Measurements from ENCODE around the gene LAMC3. TPM values are rescaled to one million over a fixed set of nuclear protein-coding genes. Genes with fewer than 3 reads are reported as not detected.

Gene LAMC3
- total RNA-seq, 1 donor from 2014 or later: 0.05 TPM

DNA sequence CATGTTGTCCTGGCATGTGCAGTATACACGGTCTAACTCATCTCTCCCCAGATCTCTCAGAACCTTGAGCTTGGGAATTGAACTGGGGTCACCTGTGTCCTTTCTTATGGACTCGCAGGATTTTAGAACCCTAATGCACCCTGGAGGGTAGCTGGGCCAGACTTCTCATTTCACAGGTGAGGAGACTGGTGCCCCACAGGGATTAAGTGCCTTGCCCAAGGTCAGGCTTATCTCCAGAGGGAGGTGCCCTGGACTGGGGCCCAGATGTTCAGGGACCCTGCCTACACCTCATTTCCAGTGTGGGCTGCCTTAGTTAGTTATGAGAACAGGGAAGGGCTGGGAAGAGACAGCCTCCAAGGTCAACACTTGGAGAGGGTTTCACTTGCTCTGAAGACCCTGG, 112.4 kb downstream of the LAMC3 start:
- Mint-ChIP-seq H3K4me1 (ENCODE audit: low read depth) (peaks cover 14% of the 10 kb centered on the region), H3K4me3 (no peak overlapping the region), H3K27ac (no peak overlapping the region), H3K9me3 (no peaks in the 10 kb centered on the region), H3K36me3 (ENCODE audit: low read depth) (no peaks in the 10 kb centered on the region), H3K27me3 (ENCODE audit: insufficient read depth) (peaks cover 3% of the 10 kb centered on the region)
- intact Hi-C loops (cut with micrococcal nuclease): loop anchor here (10.0 kb wide), 2 partner anchors 547 to 623 kb away; partner anchors contain the start of genes FUBP3 and RAPGEF1
- DNase-seq (ENCODE audit: low spot score): no peak

DNA sequence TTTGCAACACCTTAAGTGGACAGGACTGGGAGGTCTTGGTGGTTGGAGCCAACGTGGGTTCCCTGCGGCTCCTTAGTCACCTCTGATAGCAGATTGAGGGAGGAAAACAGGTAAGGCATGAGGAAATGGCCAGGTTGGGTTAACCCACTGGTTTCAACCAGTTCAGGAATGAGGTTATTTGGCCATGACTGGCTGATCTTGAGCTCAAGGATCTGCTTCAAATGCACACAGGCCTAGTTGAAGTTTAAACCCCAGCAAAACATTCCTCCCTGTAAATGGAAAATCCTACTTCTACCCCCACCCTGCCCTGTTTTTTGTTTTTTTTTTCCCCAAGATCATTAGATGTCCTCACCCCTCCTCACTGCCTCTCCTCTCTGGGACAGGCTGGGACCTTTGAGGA, 113.2 kb downstream of the LAMC3 start:
- no peak for DNase-seq (ENCODE audit: low spot score)
- Mint-ChIP-seq H3K4me1 (ENCODE audit: low read depth) (peaks cover 19% of the 10 kb centered on the region), H3K36me3 (ENCODE audit: low read depth) (no peaks in the 10 kb centered on the region), H3K27ac (no peak overlapping the region), H3K9me3 (no peaks in the 10 kb centered on the region), H3K4me3 (no peak overlapping the region), H3K27me3 (ENCODE audit: insufficient read depth) (peaks cover 3% of the 10 kb centered on the region)
- intact Hi-C loops (cut with micrococcal nuclease): loop anchor here (10.0 kb wide), 2 partner anchors 547 to 623 kb away; partner anchors contain the start of genes FUBP3 and RAPGEF1

DNA sequence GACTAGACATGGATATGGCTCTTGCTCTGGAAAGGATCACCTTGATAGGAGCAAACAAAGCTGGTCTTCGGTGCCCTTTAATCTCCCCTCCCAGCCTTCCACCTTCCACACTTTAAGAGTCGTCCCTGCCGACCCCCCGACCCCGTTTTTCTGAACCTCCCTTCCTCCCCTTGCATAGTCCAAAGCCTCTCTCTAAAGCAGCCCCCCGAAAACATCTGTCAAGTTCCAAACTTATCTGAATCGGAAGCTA, 116.0 kb downstream of the LAMC3 start:
- peak overlapping the region; percentile 91 for H3K27ac Mint-ChIP-seq
- intact Hi-C loops (cut with micrococcal nuclease): loop anchor here (1.0 to 10.0 kb wide), 13 partner anchors 67 to 1280 kb away; partner anchors contain the start of genes FUBP3, MED27, POMT1 and RAPGEF1
- H3K36me3 Mint-ChIP-seq (ENCODE audit: low read depth): peaks cover 22% of the 10 kb centered on the region
- peak overlapping the region; percentile 91 for H3K4me3 Mint-ChIP-seq
- DNase-seq (ENCODE audit: low spot score): no peak
- H3K9me3 Mint-ChIP-seq: no peaks in the 10 kb centered on the region
- H3K27me3 Mint-ChIP-seq (ENCODE audit: insufficient read depth): no peaks in the 10 kb centered on the region
- H3K4me1 Mint-ChIP-seq (ENCODE audit: low read depth): peaks cover 30% of the 10 kb centered on the region

DNA sequence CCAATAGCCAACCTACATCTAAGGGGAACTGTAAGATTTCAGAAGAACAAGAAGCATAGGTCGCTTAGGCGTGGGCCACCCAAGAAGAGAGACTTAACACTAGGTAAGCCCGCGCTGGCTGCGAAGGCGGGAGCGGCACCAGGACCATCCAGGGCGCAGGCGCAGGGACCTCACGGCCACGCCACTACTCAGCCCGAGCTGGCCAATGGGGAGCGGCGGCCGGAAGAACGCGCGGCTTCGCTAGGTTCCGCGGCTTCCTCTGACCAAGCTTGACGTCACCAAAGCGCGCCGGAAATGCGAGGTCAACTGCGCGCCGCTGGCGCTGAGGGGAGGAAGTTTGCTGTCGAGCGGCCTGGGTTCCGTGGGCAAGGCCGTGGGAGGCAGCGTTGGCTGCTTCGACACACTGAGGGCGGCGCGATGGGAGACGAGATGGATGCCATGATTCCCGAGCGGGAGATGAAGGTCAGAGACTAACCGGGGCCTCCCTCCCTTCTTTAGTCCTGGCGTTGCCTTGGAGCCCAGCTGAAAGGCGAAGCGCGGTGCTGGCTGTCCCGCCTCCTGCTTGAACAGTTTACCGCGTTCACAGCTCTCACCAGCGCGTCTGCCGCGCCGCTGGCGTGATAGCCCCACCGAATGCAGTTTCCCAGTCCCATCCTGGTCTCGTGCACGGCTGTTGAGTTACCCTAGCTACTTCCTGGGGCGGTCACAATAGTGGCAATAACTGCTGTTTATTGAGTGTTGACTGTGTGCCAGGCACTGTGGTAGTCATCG, 116.5 kb downstream of the LAMC3 start, which contains the start of gene NUP214:
NUP214 (plus strand) TSS at position 299 of the 771 bp plus-strand sequence; CDS start at position 418, 119 bp downstream.
- peak; percentile 99 for DNase-seq (ENCODE audit: low spot score)
- Mint-ChIP-seq H3K27me3 (ENCODE audit: insufficient read depth) (no peaks in the 10 kb centered on the region), H3K9me3 (no peaks in the 10 kb centered on the region), H3K4me1 (ENCODE audit: low read depth) (peaks cover 30% of the 10 kb centered on the region), H3K4me3 (peak within 1 kb of the TSS; percentile 91), H3K27ac (peak within 1 kb of the TSS; percentile 91), H3K36me3 (ENCODE audit: low read depth) (peaks cover 23% of the 10 kb centered on the region)
- intact Hi-C loops (cut with micrococcal nuclease): loop anchor here (1.0 to 10.0 kb wide), 13 partner anchors 67 to 1279 kb away; partner anchors contain the start of genes FUBP3, MED27, POMT1 and RAPGEF1

DNA sequence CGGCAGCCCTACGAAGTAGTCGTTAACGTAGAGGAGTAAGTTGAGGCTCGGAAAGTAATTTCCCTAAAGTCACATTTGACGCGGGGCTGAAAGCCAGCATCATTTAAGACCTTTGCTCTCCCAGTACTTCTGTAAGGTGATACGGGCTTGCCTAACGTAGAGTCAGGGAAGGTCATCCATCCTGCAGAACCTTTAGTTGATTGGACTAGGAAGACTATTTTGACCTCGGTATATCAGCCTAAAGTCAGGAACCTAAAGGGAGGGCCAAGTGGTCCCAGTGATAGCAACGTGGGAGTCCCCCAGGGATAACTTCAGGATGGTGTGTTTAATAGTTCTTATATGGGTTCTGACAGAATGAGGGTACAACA, 117.1 kb downstream of the LAMC3 start:
- intact Hi-C loops (cut with micrococcal nuclease): loop anchor here (5.0 to 10.0 kb wide), 5 partner anchors 111 to 951 kb away; partner anchors contain the start of genes FUBP3, MED27 and RAPGEF1
- H3K27me3 Mint-ChIP-seq (ENCODE audit: insufficient read depth): no peaks in the 10 kb centered on the region
- peaks cover 30% of the 10 kb centered on the region for H3K4me1 Mint-ChIP-seq (ENCODE audit: low read depth)
- peaks cover 27% of the 10 kb centered on the region for H3K36me3 Mint-ChIP-seq (ENCODE audit: low read depth)
- H3K27ac Mint-ChIP-seq: peak overlapping the region; percentile 91
- DNase-seq (ENCODE audit: low spot score): no peak
- H3K4me3 Mint-ChIP-seq: peak overlapping the region; percentile 91
- H3K9me3 Mint-ChIP-seq: no peaks in the 10 kb centered on the region

DNA sequence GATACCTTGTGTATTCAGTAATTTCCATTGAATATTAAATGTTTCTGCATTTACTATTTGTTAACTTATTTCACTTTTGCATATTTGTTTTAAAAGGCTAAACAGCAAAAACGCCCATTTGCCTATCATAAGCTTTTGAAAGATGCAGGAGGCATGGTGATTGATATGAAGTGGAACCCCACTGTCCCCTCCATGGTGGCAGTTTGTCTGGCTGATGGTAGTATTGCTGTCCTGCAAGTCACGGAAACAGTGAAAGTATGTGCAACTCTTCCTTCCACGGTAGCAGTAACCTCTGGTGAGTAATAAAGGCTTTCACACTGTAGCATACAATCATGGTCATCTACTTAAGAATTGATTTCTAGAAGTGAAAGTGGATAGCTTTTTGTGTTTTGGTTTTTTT, 120.2 kb downstream of the LAMC3 start:
- peaks cover 30% of the 10 kb centered on the region for H3K4me1 Mint-ChIP-seq (ENCODE audit: low read depth)
- intact Hi-C loops (cut with micrococcal nuclease): loop anchor here (5.0 to 10.0 kb wide), 5 partner anchors 108 to 948 kb away; partner anchors contain the start of genes FUBP3, MED27 and RAPGEF1
- H3K36me3 Mint-ChIP-seq (ENCODE audit: low read depth): peaks cover 46% of the 10 kb centered on the region
- H3K27me3 Mint-ChIP-seq (ENCODE audit: insufficient read depth): no peaks in the 10 kb centered on the region
- no peak overlapping the region for H3K4me3 Mint-ChIP-seq
- no peak for DNase-seq (ENCODE audit: low spot score)
- H3K27ac Mint-ChIP-seq: no peak overlapping the region
- no peaks in the 10 kb centered on the region for H3K9me3 Mint-ChIP-seq

DNA sequence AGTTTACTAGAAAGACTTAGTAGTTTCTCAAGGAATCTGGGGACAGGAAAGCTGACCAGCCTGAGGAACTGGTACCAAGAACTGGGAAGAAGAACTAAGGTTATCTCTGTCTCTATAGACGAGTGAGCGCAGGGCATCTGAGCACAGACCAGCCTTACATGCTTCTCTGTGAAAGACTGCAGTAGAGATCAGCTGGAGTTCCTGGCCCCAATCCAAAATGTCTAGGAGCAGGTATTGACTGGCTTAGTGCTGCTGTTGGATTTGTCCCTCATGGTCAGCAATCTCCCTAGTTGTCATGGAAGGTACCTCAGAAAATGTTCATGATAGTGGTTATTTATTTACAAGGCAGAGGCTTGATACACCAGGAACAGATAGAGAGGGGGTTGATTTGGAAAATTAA, 129.7 kb downstream of the LAMC3 start:
- no peaks in the 10 kb centered on the region for H3K9me3 Mint-ChIP-seq
- no peak overlapping the region for H3K27ac Mint-ChIP-seq
- no peak overlapping the region for H3K4me3 Mint-ChIP-seq
- H3K27me3 Mint-ChIP-seq (ENCODE audit: insufficient read depth): no peaks in the 10 kb centered on the region
- intact Hi-C loops (cut with micrococcal nuclease): no loop called here
- no peak for DNase-seq (ENCODE audit: low spot score)
- peaks cover 2% of the 10 kb centered on the region for H3K4me1 Mint-ChIP-seq (ENCODE audit: low read depth)
- peaks cover 56% of the 10 kb centered on the region for H3K36me3 Mint-ChIP-seq (ENCODE audit: low read depth)

DNA sequence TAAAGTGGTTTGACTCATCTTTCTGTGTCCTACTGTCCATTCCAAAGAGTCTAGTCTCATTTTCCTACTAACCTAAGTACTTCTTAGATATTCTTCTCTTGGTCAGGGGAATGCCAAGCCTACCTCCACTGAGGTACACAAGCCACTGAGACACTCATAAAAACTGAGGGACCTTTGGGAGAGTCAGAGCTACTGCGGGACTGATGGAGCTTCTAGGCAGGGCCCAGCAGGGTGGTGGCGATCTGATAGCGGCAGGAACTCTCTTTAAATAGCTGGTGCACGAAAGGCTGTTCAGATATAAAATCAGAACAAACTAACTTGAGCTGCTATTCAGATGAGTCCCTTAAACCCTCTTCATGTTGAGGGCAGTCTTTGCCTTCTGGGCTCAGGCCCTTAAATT, 131.1 kb downstream of the LAMC3 start:
- H3K27ac Mint-ChIP-seq: no peak overlapping the region
- no peaks in the 10 kb centered on the region for H3K9me3 Mint-ChIP-seq
- H3K36me3 Mint-ChIP-seq (ENCODE audit: low read depth): peaks cover 59% of the 10 kb centered on the region
- intact Hi-C loops (cut with micrococcal nuclease): no loop called here
- no peak for DNase-seq (ENCODE audit: low spot score)
- peaks cover 5% of the 10 kb centered on the region for H3K4me1 Mint-ChIP-seq (ENCODE audit: low read depth)
- no peak overlapping the region for H3K4me3 Mint-ChIP-seq
- no peaks in the 10 kb centered on the region for H3K27me3 Mint-ChIP-seq (ENCODE audit: insufficient read depth)

DNA sequence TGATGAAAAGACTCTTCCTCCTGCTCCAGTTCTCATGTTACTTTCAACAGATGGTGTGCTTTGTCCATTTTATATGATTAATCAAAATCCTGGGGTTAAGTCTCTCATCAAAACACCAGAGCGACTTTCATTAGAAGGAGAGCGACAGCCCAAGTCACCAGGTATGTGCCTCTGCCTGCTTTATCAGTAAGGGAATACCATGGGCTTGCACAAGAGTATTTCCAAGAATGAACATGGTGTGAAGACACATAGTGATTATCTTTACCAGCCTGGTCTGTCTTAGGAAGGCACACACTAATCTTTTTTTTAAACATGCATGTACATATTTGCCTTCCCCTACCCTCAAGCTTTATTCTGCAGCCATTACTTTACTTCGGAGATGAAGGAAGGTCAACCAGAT, 131.6 kb downstream of the LAMC3 start:
- Mint-ChIP-seq H3K36me3 (ENCODE audit: low read depth) (peaks cover 61% of the 10 kb centered on the region), H3K27ac (no peak overlapping the region), H3K9me3 (no peaks in the 10 kb centered on the region), H3K27me3 (ENCODE audit: insufficient read depth) (no peaks in the 10 kb centered on the region), H3K4me3 (no peak overlapping the region), H3K4me1 (ENCODE audit: low read depth) (peaks cover 5% of the 10 kb centered on the region)
- no peak for DNase-seq (ENCODE audit: low spot score)
- intact Hi-C loops (cut with micrococcal nuclease): no loop called here

DNA sequence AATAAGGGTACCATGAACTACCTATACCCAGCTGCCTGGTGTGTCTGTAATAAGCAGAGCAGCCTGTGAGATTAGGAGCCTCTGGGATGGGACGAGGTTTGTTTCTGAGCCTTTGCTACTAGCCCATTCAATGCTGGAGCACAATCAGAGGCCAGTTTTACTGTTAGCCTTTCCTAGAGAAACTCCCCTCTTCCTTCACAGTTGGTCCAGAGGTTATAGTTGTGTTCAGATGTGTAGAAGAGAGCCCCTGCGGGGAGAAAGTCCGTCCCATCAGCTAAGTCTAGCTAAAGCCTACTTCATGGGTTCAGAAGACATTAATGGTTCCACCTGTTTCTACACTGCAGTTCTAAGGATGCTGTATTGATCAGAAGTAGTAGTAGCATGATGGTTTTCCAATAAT, 133.2 kb downstream of the LAMC3 start:
- intact Hi-C loops (cut with micrococcal nuclease): no loop called here
- no peak for DNase-seq (ENCODE audit: low spot score)
- H3K4me3 Mint-ChIP-seq: no peak overlapping the region
- no peak overlapping the region for H3K27ac Mint-ChIP-seq
- peaks cover 5% of the 10 kb centered on the region for H3K4me1 Mint-ChIP-seq (ENCODE audit: low read depth)
- peaks cover 56% of the 10 kb centered on the region for H3K36me3 Mint-ChIP-seq (ENCODE audit: low read depth)
- H3K27me3 Mint-ChIP-seq (ENCODE audit: insufficient read depth): no peaks in the 10 kb centered on the region
- no peaks in the 10 kb centered on the region for H3K9me3 Mint-ChIP-seq

Other genes with a start within 250 kb of the LAMC3 start
- gene ABL1, start 173.9 kb upstream of the LAMC3 start, total RNA-seq: 34.2 and 36.2 TPM in 2 replicates
- gene QRFP, start 112.4 kb upstream of the LAMC3 start, total RNA-seq: not detected in 2 replicates
- gene FIBCD1, start 69.9 kb upstream of the LAMC3 start, total RNA-seq: not detected in 2 replicates
- 0.34 and 0.51 TPM in 2 replicates for gene AIF1L, start 87.4 kb downstream of the LAMC3 start, total RNA-seq
- 77.7 and 80.7 TPM in 2 replicates for gene NUP214, start 116.4 kb downstream of the LAMC3 start, total RNA-seq

All from activated T-helper 1 cell treated with anti-CD3 and anti-CD28 coated beads, Interleukin-12 subunit alpha, Interleukin-12 subunit beta, Interleukin-2, Interleukin-4 antibody, amounts not matched to agents 30 ng/mL and 10 ng/mL and 1 ng/mL, durations not matched to agents 14 hours and 24 hours and 36 hours (primary cell).